ENCODE results near the gene FARP1. TPM values are rescaled to one million over a fixed set of nuclear protein-coding genes. Genes with fewer than 3 reads are reported as not detected.

Gene FARP1
- total RNA-seq, 1 donor from 2014 or later = 128 TPM

DNA sequence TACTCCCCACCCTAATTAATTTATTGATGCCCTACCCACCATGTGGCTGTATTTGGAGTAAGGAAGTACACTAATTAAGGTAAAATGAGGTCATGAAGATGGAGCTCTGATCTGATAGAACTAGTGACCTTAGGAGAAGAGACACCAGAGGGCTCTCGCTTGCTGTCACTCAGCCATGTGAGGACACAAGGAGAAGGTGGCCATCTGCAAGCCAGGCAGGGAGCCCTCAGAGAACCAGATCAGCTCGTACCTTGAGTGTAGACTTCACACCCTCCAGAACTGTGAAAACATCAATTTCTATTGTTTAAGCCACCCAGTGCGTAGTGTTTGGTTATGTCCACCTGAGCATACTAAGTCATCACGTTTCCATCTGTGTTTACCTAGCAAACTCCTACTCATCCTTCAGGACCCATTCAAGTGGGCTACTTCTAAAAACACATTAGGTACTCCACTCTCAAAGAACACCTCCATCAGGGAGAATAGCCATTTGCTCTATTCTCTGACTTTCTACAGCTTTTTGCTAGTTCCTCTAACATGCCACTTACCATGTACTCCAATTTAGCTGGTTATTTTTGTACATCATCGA is 191.8 kb downstream of the FARP1 start:
- H3K36me3 Mint-ChIP-seq (ENCODE audit: low read depth, unreplicated experiment) = peaks cover 5% of the 10 kb centered on the region
- no peaks in the 10 kb centered on the region for H3K36me3 ChIP-seq (ENCODE audit: insufficient read depth, low read length)
- TF ChIP-seq EZH2 (IDR thresholded peaks at IDR 0.05; ENCODE audit: insufficient read depth, low read length) = no peak
- TF ChIP-seq, protein P1, sequence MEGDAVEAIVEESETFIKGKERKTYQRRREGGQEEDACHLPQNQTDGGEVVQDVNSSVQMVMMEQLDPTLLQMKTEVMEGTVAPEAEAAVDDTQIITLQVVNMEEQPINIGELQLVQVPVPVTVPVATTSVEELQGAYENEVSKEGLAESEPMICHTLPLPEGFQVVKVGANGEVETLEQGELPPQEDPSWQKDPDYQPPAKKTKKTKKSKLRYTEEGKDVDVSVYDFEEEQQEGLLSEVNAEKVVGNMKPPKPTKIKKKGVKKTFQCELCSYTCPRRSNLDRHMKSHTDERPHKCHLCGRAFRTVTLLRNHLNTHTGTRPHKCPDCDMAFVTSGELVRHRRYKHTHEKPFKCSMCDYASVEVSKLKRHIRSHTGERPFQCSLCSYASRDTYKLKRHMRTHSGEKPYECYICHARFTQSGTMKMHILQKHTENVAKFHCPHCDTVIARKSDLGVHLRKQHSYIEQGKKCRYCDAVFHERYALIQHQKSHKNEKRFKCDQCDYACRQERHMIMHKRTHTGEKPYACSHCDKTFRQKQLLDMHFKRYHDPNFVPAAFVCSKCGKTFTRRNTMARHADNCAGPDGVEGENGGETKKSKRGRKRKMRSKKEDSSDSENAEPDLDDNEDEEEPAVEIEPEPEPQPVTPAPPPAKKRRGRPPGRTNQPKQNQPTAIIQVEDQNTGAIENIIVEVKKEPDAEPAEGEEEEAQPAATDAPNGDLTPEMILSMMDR (IDR thresholded peaks at IDR 0.05; ENCODE audit: insufficient read depth, low read depth, low read length) = no peak
- no peaks in the 10 kb centered on the region for H3K4me1 ChIP-seq (ENCODE audit: insufficient read depth, low read length)
- no peaks in the 10 kb centered on the region for H3K27me3 ChIP-seq (ENCODE audit: insufficient read depth, low read length)
- peaks cover 24% of the 10 kb centered on the region for H3K4me1 Mint-ChIP-seq (ENCODE audit: low read depth, unreplicated experiment)
- peaks cover 24% of the 10 kb centered on the region for H3K79me2 ChIP-seq (ENCODE audit: insufficient read depth, low read length)
- DNase-seq (ENCODE audit: low read depth) (no peak), FAIRE-seq (no peak)
- no peaks in the 10 kb centered on the region for H3K9me3 ChIP-seq (ENCODE audit: insufficient read depth, low read depth, low read length)
- no peak overlapping the region for H2AFZ ChIP-seq (ENCODE audit: low read depth, low read length)
- H3K27ac ChIP-seq (ENCODE audit: low read depth, low read length) = no peak overlapping the region
- no peak overlapping the region for H3K4me3 Mint-ChIP-seq (ENCODE audit: unreplicated experiment)
- no peak overlapping the region for H3K27ac Mint-ChIP-seq (ENCODE audit: unreplicated experiment)
- H3K4me2 ChIP-seq (ENCODE audit: low read length) = no peak overlapping the region
- H3K9me3 Mint-ChIP-seq (ENCODE audit: unreplicated experiment) = peaks cover 5% of the 10 kb centered on the region
- H4K20me1 ChIP-seq (ENCODE audit: insufficient read depth, low read length) = peaks cover 25% of the 10 kb centered on the region
- H3K9ac ChIP-seq (ENCODE audit: low read length) = no peak overlapping the region
- H3K27me3 Mint-ChIP-seq (ENCODE audit: low read depth, unreplicated experiment) = no peaks in the 10 kb centered on the region
- H3K4me3 ChIP-seq (ENCODE audit: insufficient read depth, low read depth, low read length) = no peak overlapping the region

DNA sequence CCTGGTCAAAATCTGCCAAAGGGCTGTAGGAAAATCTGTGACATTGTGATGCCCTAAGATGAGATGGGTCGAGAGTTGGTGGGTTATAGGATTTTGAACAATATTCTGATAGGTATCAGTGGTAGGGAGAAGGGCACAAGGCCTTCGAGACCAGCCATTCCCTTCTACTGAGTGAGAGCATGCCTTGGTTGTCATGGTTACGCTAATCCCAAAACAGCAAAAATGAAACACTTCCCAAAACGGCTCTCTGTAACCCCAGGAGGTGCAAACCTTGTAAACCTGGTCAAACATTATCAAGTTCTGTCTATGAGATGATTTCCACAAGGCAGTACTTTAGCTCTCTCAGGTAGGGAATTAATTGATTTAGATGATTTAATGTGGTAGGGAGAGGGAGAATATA is 192.8 kb downstream of the FARP1 start:
- Histone ChIP-seq H2AFZ (ENCODE audit: low read depth, low read length) (no peak overlapping the region), H3K9ac (ENCODE audit: low read length) (no peak overlapping the region), H3K4me2 (ENCODE audit: low read length) (no peak overlapping the region), H3K4me1 (ENCODE audit: insufficient read depth, low read length) (no peaks in the 10 kb centered on the region), H3K36me3 (ENCODE audit: insufficient read depth, low read length) (no peaks in the 10 kb centered on the region), H3K4me3 (ENCODE audit: insufficient read depth, low read depth, low read length) (no peak overlapping the region), H3K27me3 (ENCODE audit: insufficient read depth, low read length) (no peaks in the 10 kb centered on the region), H3K27ac (ENCODE audit: low read depth, low read length) (no peak overlapping the region), H3K79me2 (ENCODE audit: insufficient read depth, low read length) (peaks cover 18% of the 10 kb centered on the region), H4K20me1 (ENCODE audit: insufficient read depth, low read length) (peaks cover 25% of the 10 kb centered on the region), H3K9me3 (ENCODE audit: insufficient read depth, low read depth, low read length) (no peaks in the 10 kb centered on the region)
- DNase-seq (ENCODE audit: low read depth) (no peak), FAIRE-seq (no peak)
- Mint-ChIP-seq H3K27ac (ENCODE audit: unreplicated experiment) (no peak overlapping the region), H3K9me3 (ENCODE audit: unreplicated experiment) (peaks cover 5% of the 10 kb centered on the region), H3K4me1 (ENCODE audit: low read depth, unreplicated experiment) (peaks cover 24% of the 10 kb centered on the region), H3K27me3 (ENCODE audit: low read depth, unreplicated experiment) (no peaks in the 10 kb centered on the region), H3K4me3 (ENCODE audit: unreplicated experiment) (no peak overlapping the region), H3K36me3 (ENCODE audit: low read depth, unreplicated experiment) (peaks cover 5% of the 10 kb centered on the region)
- no peak for TF ChIP-seq EZH2 (IDR thresholded peaks at IDR 0.05; ENCODE audit: insufficient read depth, low read length)
- TF ChIP-seq, protein P1 (IDR thresholded peaks at IDR 0.05; ENCODE audit: insufficient read depth, low read depth, low read length) = no peak

DNA sequence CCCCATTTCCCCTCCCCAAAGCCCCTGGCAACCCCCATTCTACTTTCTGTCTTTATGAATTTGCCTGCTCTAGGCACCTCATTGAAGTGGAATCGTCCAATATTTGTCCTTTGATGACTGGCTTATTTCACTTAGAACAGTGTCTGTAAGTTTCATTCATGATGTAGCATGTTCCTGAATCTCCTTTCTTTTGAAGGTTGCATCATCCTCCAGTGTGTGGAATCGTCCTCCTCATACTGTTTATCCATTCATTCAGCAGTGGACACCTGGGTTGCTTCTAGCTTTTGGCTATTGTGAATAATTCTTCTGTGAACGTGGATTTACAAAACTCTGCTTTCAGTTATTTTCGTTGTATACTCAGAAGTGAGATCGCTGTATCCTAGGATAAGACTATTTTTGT is 195.4 kb downstream of the FARP1 start:
- Histone ChIP-seq H2AFZ (ENCODE audit: low read depth, low read length) (no peak overlapping the region), H3K9me3 (ENCODE audit: insufficient read depth, low read depth, low read length) (no peaks in the 10 kb centered on the region), H3K4me3 (ENCODE audit: insufficient read depth, low read depth, low read length) (no peak overlapping the region), H3K36me3 (ENCODE audit: insufficient read depth, low read length) (no peaks in the 10 kb centered on the region), H4K20me1 (ENCODE audit: insufficient read depth, low read length) (peaks cover 32% of the 10 kb centered on the region), H3K9ac (ENCODE audit: low read length) (no peak overlapping the region), H3K27me3 (ENCODE audit: insufficient read depth, low read length) (no peaks in the 10 kb centered on the region), H3K4me1 (ENCODE audit: insufficient read depth, low read length) (no peaks in the 10 kb centered on the region), H3K4me2 (ENCODE audit: low read length) (no peak overlapping the region), H3K79me2 (ENCODE audit: insufficient read depth, low read length) (peaks cover 17% of the 10 kb centered on the region), H3K27ac (ENCODE audit: low read depth, low read length) (no peak overlapping the region)
- H3K4me3 Mint-ChIP-seq (ENCODE audit: unreplicated experiment) = no peak overlapping the region
- H3K27ac Mint-ChIP-seq (ENCODE audit: unreplicated experiment) = no peak overlapping the region
- H3K9me3 Mint-ChIP-seq (ENCODE audit: unreplicated experiment) = peaks cover 5% of the 10 kb centered on the region
- no peak for DNase-seq (ENCODE audit: low read depth)
- H3K36me3 Mint-ChIP-seq (ENCODE audit: low read depth, unreplicated experiment) = peaks cover 5% of the 10 kb centered on the region
- peaks cover 15% of the 10 kb centered on the region for H3K4me1 Mint-ChIP-seq (ENCODE audit: low read depth, unreplicated experiment)
- peak; percentile 72 for FAIRE-seq
- TF ChIP-seq, protein P1 (IDR thresholded peaks at IDR 0.05; ENCODE audit: insufficient read depth, low read depth, low read length) = no peak
- TF ChIP-seq EZH2 (IDR thresholded peaks at IDR 0.05; ENCODE audit: insufficient read depth, low read length) = no peak
- H3K27me3 Mint-ChIP-seq (ENCODE audit: low read depth, unreplicated experiment) = no peaks in the 10 kb centered on the region

Data from astrocyte (in vitro differentiated cells and primary cell).